Aorta (tissue), 5 donors: ENCODE results near the gene DOK6. TPM values are rescaled to one million over a fixed set of nuclear protein-coding genes. Genes with fewer than 3 reads are reported as not detected.

Source experiments
- ATAC-seq: fragments of 200-7000 bp; cut with Tn5 transposase; one replicate; pipeline ENCODE4 v1.9.1; 2022; ENCODE audit warnings: moderate library complexity; ENCODE audit not compliant: low FRiP score
- DNase-seq, 2 donors: peaks; one replicate each; pipeline ENCODE4 v3.0.0-alpha.2; 2020
- H3K27ac ChIP-seq, 2 donors: one replicate each; pipeline ENCODE4 v1.5.1; 2013; ENCODE audit warnings: low read length in 2 of 2, mild to moderate bottlenecking in 2 of 2, moderate library complexity in 2 of 2, control low read depth in 1 of 2, inconsistent platforms in 1 of 2, low read depth in 1 of 2
- H3K27me3 ChIP-seq, 2 donors: one replicate each; pipeline ENCODE4 v1.6.1; 2013; ENCODE audit warnings: control low read depth in 1 of 2, low read length in 1 of 2, mild to moderate bottlenecking in 1 of 2, moderate library complexity in 1 of 2; ENCODE audit not compliant: insufficient read depth in 2 of 2, control insufficient read depth in 1 of 2
- H3K36me3 ChIP-seq, 2 donors: one replicate each; pipeline ENCODE4 v1.6.1; 2013; ENCODE audit warnings: control low read depth in 1 of 2, low read length in 1 of 2, mild to moderate bottlenecking in 1 of 2; ENCODE audit not compliant: insufficient read depth in 2 of 2, control insufficient read depth in 1 of 2
- H3K4me1 ChIP-seq, 2 donors: one replicate each; pipeline ENCODE4 v1.6.1; 2013; ENCODE audit warnings: low read length in 2 of 2, control low read depth in 1 of 2, mild to moderate bottlenecking in 1 of 2, moderate library complexity in 1 of 2; ENCODE audit not compliant: insufficient read depth in 2 of 2, control insufficient read depth in 1 of 2
- H3K4me3 ChIP-seq, 2 donors: one replicate each; pipeline ENCODE4 v1.5.1; 2013; ENCODE audit warnings: low read length in 2 of 2, control low read depth in 1 of 2, mild to moderate bottlenecking in 1 of 2
- H3K9me3 ChIP-seq: one replicate; pipeline ENCODE4 v1.6.1; 2013; ENCODE audit warnings: mild to moderate bottlenecking, low read length; ENCODE audit not compliant: control insufficient read depth
- WGBS, 2 donors: extraction: QIAGEN DNeasy Blood & Tissue Kit; methylation state at CpG; one replicate each; pipeline ENCODE4 v1.1.7; 2013; 5-methylcytosine and 5-hydroxymethylcytosine counted together
- intact Hi-C, 2 donors: fragments of 100-400 bp; cut with DNase I; formaldehyde crosslinking; loops; one replicate each; pipeline versions ENCODE4 v1.14.2 to v1.15.0; 2022
- polyA plus RNA-seq, 2 donors: library from polyadenylated mRNA; stranded (reverse); fragments of 200-250 nt; gene quantifications; one replicate each; pipeline ENCODE4 v1.2.3, GENCODE V29; 2013
- total RNA-seq, 2 donors: library from RNA; stranded (reverse); fragmentation: NEBNext Ultra II Directional; extraction: Animal tissue kit (Norgen Biotek cat#: 25700); gene quantifications; one replicate each; pipeline ENCODE4 v1.2.1, GENCODE V29; 2021
- donor health status: healthy with polysubstance abuse.
- donor health status: Bipolar disorder and iron deficiency.
- donor health status: DM: no; HTN: no; CAD: no.
- donor health status: DM: no; HTN: no; CAD: no.
- donor health status: DM: yes; HTN: yes; CAD: no.

The DOK6 gene
- total and polyA plus RNA-seq, 4 donors, result 1.2 to 6.3 (median 3.9) TPM

DNA sequence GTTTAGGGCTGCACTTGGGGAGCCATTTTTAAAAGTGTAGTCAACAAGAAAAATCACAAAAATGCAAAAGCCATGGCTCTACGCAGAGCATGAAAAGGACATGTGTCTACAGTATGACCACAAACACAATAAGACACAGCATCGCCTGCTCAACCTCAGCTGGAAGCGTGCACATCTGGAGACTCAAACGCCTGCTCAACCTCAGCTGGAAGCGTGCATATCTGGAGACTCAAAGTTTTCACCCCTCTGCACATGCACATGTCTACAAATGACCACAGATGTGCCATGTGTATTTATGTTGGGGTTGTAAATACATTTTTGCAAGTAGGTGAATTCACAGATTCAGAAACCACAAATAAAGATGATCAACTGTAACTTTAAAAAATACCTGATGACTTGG, 196.9 kb downstream of the DOK6 start:
- no peak for ATAC-seq
- WGBS, 2 donors, result 95% methylated on average over 5 of the region's 5 CpGs
- Histone ChIP-seq H3K9me3 (no peaks in the 10 kb centered on the region), H3K4me1 (no peaks in the 10 kb centered on the region), H3K4me3 (no peak overlapping the region), H3K36me3 (no peaks in the 10 kb centered on the region), H3K27ac (no peak overlapping the region), H3K27me3 (no peaks in the 10 kb centered on the region)
- no peak for DNase-seq
- intact Hi-C loops, result no loop called here

DNA sequence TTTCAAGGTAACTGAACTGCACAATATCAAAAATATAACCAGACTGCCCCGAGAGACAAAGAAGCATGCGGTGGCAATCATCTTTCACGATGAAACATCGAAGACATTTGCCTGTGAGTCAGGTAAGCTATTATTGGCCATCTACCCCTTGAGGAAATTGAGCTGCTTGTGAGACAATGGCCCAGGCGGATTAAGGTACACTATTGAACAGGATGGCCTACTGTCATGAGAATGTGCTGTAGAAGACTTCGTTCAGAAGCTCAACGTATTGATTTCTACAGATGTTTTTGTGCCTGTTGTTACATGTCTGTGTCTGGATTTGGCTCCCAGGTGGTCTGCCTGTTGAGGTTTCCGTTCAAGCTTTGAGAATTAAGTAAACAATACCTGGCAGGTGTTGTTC, 198.7 kb downstream of the DOK6 start:
- intact Hi-C loops, result no loop called here
- Histone ChIP-seq H3K4me3 (no peak overlapping the region), H3K36me3 (no peaks in the 10 kb centered on the region), H3K9me3 (no peaks in the 10 kb centered on the region), H3K4me1 (no peaks in the 10 kb centered on the region), H3K27ac (no peak overlapping the region), H3K27me3 (no peaks in the 10 kb centered on the region)
- WGBS, 2 donors, result 89 to 91% methylated on average over 8 of the region's 8 CpGs
- no peak for DNase-seq
- ATAC-seq, result no peak

DNA sequence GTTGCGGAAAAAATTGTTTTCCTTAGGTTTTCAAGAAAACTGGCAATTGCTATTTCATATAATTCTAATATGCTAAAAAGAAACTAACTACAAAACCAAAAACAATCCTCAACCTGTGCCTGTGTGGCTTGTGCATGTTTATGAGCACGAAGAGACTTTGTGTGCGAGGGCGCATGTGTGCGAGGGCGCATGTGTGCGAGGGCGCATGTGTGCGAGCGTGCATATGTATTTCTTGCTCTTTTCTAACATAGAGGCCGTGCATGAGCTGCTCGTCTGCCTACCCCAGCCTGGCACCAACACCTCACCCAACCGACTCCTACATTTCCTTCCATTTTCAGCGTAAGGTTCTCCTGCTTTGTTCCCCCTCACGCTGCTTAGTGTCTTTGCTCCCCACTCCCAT, 211.6 kb downstream of the DOK6 start:
- Histone ChIP-seq H3K36me3 (no peaks in the 10 kb centered on the region), H3K4me3 (no peak overlapping the region), H3K27ac (no peak overlapping the region), H3K9me3 (no peaks in the 10 kb centered on the region), H3K27me3 (no peaks in the 10 kb centered on the region), H3K4me1 (no peaks in the 10 kb centered on the region)
- intact Hi-C loops, result no loop called here
- ATAC-seq (no peak), DNase-seq (no peak)
- WGBS, 2 donors, result 84 to 90% methylated on average over 15 of the region's 15 CpGs

DNA sequence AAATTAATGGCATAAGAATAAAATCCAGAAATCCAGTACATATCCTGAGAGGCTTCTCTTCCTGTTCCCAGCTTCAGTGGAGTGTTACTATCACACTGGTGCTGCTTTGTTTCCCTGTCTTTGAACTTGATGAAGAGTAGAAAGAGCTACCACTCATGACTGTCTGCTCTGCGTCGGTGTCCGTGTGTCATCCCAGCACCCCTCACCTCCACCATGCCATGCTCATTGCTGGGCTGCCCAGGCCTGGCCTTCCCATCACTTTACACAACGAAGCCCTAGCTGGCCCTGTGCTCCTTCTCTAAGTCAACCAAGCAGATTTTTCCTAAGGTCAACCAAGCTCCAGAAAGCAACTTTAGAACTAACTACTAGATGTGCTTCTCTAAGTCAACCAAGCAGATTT, 215.4 kb downstream of the DOK6 start:
- no peaks in the 10 kb centered on the region for H3K27me3 ChIP-seq
- 94 to 98% methylated on average over 4 of the region's 4 CpGs for WGBS, 2 donors
- H3K4me3 ChIP-seq, result no peak overlapping the region
- intact Hi-C loops, result loop anchor here in 1 of 2 donors (5.0 kb wide), 1 partner anchor 491 kb away; no protein-coding TSS in a partner anchor
- H3K4me1 ChIP-seq, result no peaks in the 10 kb centered on the region
- ATAC-seq, result no peak
- H3K36me3 ChIP-seq, result no peaks in the 10 kb centered on the region
- H3K27ac ChIP-seq, result no peak overlapping the region
- H3K9me3 ChIP-seq, result no peaks in the 10 kb centered on the region
- no peak for DNase-seq

DNA sequence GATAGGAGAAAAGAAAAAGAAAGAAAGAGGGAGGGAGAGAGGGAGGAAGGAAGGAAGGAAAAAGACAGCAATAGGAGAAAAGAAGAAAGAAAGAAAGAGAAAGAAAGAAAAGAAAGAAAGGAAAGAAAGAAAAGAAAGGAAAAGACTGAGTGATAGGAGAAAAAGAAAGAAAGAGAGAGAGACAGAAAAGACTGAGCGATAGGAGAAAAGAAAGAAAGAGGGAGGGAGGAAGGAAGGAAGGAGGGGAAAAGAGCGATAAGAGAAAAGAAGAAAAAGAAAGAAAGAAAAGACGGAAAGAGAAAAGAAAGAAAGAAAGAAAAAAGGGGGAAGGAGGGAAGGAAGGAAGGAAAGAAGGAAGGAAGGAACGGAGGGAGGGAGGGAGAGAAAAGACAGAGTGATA, 216.7 kb downstream of the DOK6 start:
- no peaks in the 10 kb centered on the region for H3K4me1 ChIP-seq
- 94 to 95% methylated on average over 4 of the region's 4 CpGs for WGBS, 2 donors
- no peak overlapping the region for H3K4me3 ChIP-seq
- H3K27me3 ChIP-seq, result no peaks in the 10 kb centered on the region
- no peak for DNase-seq
- H3K36me3 ChIP-seq, result no peaks in the 10 kb centered on the region
- ATAC-seq, result no peak
- H3K9me3 ChIP-seq, result no peaks in the 10 kb centered on the region
- intact Hi-C loops, result loop anchor here in 1 of 2 donors (5.0 kb wide), 1 partner anchor 490 kb away; no protein-coding TSS in a partner anchor
- H3K27ac ChIP-seq, result no peak overlapping the region

DNA sequence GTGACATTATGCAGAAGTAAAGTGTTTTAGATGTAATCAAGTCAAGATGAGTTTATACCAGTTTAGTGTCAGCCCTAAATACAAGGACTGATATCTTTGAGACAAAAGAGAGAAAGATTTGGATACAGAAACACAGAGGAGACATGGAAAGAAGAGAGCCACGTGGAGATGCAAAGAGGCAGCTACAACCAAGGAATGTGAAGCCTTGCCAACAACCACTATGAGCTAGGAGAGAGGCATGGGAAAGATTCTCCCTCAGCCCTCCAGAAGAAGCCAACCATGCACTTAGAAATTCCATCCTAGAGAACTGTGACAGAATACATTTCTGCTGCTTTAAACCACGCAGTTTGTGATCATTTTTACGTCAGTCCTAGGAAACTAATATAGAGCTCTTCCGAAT, 217.2 kb downstream of the DOK6 start:
- 53 to 59% methylated on average over 4 of the region's 4 CpGs for WGBS, 2 donors
- Histone ChIP-seq H3K36me3 (no peaks in the 10 kb centered on the region), H3K27me3 (no peaks in the 10 kb centered on the region), H3K9me3 (no peaks in the 10 kb centered on the region), H3K4me3 (no peak overlapping the region), H3K27ac (no peak overlapping the region), H3K4me1 (no peaks in the 10 kb centered on the region)
- no peak for ATAC-seq
- intact Hi-C loops, result loop anchor here in 1 of 2 donors (5.0 kb wide), 1 partner anchor 489 kb away; no protein-coding TSS in a partner anchor
- DNase-seq, result no peak

DNA sequence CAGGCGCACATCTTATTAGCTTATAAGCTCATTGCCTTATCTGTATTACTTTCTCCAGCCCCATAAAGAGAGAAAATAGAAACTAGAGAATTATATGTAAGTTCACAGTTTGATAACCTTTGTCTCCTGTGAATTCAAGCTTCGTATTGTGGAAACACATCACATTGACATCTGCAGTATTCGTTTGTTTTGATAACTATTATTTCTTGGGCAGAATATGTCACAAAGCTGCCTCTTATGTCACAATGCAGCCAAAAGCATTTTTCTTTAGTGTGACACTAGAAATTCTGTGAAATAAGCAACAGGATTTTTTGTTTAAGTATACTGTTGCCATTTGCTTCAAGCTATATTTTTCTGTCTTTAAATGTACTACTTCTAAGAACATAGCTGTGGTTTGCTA, 221.5 kb downstream of the DOK6 start:
- WGBS, 2 donors, result 37 to 45% methylated on average over 3 of the region's 3 CpGs
- no peaks in the 10 kb centered on the region for H3K27me3 ChIP-seq
- no peaks in the 10 kb centered on the region for H3K9me3 ChIP-seq
- H3K4me1 ChIP-seq, result no peaks in the 10 kb centered on the region
- ATAC-seq (no peak), DNase-seq (no peak)
- no peaks in the 10 kb centered on the region for H3K36me3 ChIP-seq
- H3K27ac ChIP-seq, result no peak overlapping the region
- intact Hi-C loops, result no loop called here
- no peak overlapping the region for H3K4me3 ChIP-seq

DNA sequence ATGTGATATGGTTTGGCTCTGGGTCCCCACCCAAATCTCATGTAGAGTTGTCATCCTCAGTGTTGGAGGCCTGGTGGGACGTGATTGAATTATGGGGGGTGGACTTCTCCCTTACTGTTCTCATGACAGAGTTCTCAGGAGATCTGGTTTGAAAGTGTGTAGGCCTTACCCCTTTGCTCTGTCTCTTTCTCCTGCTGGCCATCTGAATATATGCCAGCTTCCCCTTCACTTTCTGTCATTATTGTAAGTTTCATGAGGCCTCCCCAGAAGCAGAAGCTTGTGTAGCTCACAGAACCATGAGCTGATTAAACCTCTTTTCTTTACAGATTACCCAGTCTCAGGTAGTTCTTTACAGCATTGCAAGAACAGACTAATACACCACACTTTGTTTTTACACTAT, 222.3 kb downstream of the DOK6 start:
- no peak for ATAC-seq

DNA sequence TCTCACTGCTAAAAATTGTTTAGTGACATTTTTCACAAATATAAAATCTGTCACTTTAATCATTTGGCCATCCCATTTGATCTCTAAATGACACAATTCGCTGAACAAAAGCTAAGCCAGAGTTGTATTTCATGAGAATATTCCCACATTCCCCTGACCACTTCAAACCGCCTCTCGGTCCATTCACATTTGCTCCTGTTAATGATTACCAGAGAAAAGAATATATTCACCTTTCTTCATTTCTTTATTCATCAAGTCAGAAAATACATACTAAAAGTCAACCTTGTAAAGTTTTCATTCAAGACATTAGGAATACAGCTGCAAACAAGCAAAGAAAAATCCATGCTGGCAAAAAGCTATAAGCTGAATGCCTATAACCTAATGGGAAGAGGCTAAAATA, 225.5 kb downstream of the DOK6 start:
- H3K9me3 ChIP-seq, result no peaks in the 10 kb centered on the region
- H3K4me1 ChIP-seq, result no peaks in the 10 kb centered on the region
- H3K27me3 ChIP-seq, result no peaks in the 10 kb centered on the region
- no peak overlapping the region for H3K27ac ChIP-seq
- ATAC-seq, result no peak
- no peak for DNase-seq
- intact Hi-C loops, result no loop called here
- H3K36me3 ChIP-seq, result no peaks in the 10 kb centered on the region
- H3K4me3 ChIP-seq, result no peak overlapping the region
- WGBS, 2 donors, result 91 to 92% methylated on average over 3 of the region's 3 CpGs

More for the DNA sequence above, 222.3 kb downstream of the DOK6 start:
- H3K4me1 ChIP-seq, result no peaks in the 10 kb centered on the region
- WGBS, 2 donors, result 92 to 93% methylated on average over 1 of the region's 1 CpG
- H3K27me3 ChIP-seq, result no peaks in the 10 kb centered on the region
- H3K36me3 ChIP-seq, result no peaks in the 10 kb centered on the region
- no peaks in the 10 kb centered on the region for H3K9me3 ChIP-seq
- H3K27ac ChIP-seq, result no peak overlapping the region
- intact Hi-C loops, result no loop called here
- DNase-seq, result no peak
- H3K4me3 ChIP-seq, result no peak overlapping the region
